HepG2 (cell line): Measurements from ENCODE around the gene ST6GALNAC4. TPM values are rescaled to one million over a fixed set of nuclear protein-coding genes. Genes with fewer than 3 reads are reported as not detected.
A peak's percentile ranks its signal among the peaks of the same experiment; 100 is the strongest.

ENCODE experiments used
- ATF2 ChIP-seq: sonication (generic); formaldehyde crosslinking; IDR thresholded peaks from 2 replicates; pipeline ENCODE4 v1.4.0; 2020; ENCODE audit warnings: missing genetic modification reagents
- BRD4 ChIP-seq: sonication (generic); formaldehyde crosslinking; IDR thresholded peaks from 2 replicates; pipeline ENCODE4 v1.4.0; 2020; ENCODE audit warnings: missing genetic modification reagents
- DBP ChIP-seq: sonication (generic); formaldehyde crosslinking; IDR thresholded peaks from 2 replicates; pipeline ENCODE4 v1.4.0; 2020; ENCODE audit warnings: missing genetic modification reagents; ENCODE audit errors: not compliant biosample characterization
- FIP1L1 ChIP-seq: fragments of 200-400 bp; formaldehyde crosslinking; IDR thresholded peaks from 2 replicates; pipeline ENCODE4 v1.6.1; 2018; ENCODE audit warnings: low read depth, mild to moderate bottlenecking, low read length, moderate library complexity, borderline replicate concordance; ENCODE audit not compliant: insufficient read depth
- FOXM1 ChIP-seq: sonication (generic); formaldehyde crosslinking; IDR thresholded peaks from 2 replicates; pipeline ENCODE4 v1.5.0; 2020; ENCODE audit warnings: missing genetic modification reagents
- HHEX ChIP-seq: IDR thresholded peaks from 2 replicates; pipeline ENCODE4 v1.6.1; 2016; ENCODE audit warnings: control low read depth
- IRF2 ChIP-seq: IDR thresholded peaks from 2 replicates; pipeline ENCODE4 v1.6.1; 2018; ENCODE audit warnings: missing genetic modification reagents, missing compliant biosample characterization
- JUN ChIP-seq: sonication (generic); formaldehyde crosslinking; IDR thresholded peaks from 2 replicates; pipeline ENCODE4 v1.4.0; 2020; ENCODE audit warnings: mild to moderate bottlenecking, missing genetic modification reagents
- KAT8 ChIP-seq: IDR thresholded peaks from 2 replicates; pipeline ENCODE4 v1.6.1; 2016; ENCODE audit warnings: missing genetic modification reagents, missing compliant biosample characterization
- KMT2A ChIP-seq: sonication (generic); formaldehyde crosslinking; IDR thresholded peaks from 2 replicates; pipeline ENCODE4 v1.4.0; 2020; ENCODE audit warnings: missing genetic modification reagents
- MYC ChIP-seq: sonication (generic); formaldehyde crosslinking; IDR thresholded peaks from 2 replicates; pipeline ENCODE4 v1.9.0; 2021; ENCODE audit warnings: missing genetic modification reagents, borderline replicate concordance
- RARG ChIP-seq: sonication (generic); formaldehyde crosslinking; IDR thresholded peaks from 2 replicates; pipeline ENCODE4 v1.4.0; 2020; ENCODE audit warnings: low read depth, mild to moderate bottlenecking, missing genetic modification reagents
- RBAK ChIP-seq: sonication (generic); formaldehyde crosslinking; IDR thresholded peaks from 2 replicates; pipeline ENCODE4 v1.5.1; 2020; ENCODE audit warnings: mild to moderate bottlenecking, missing genetic modification reagents
- RBM22 ChIP-seq: fragments of 200-400 bp; formaldehyde crosslinking; optimal IDR thresholded peaks from 2 replicates; pipeline ENCODE3; 2017; ENCODE audit warnings: mild to moderate bottlenecking, low read length, moderate library complexity
- REL ChIP-seq: sonication (generic); formaldehyde crosslinking; conservative IDR thresholded peaks from 2 replicates; pipeline ENCODE4 v1.8.0; 2022; ENCODE audit warnings: mild to moderate bottlenecking, missing genetic modification reagents, moderate library complexity
- SRSF4 ChIP-seq: fragments of 200-400 bp; formaldehyde crosslinking; IDR thresholded peaks from one replicate; pipeline ENCODE4 v1.6.1; 2018; ENCODE audit warnings: mild to moderate bottlenecking, low read depth, low read length, moderate library complexity; ENCODE audit not compliant: poor library complexity, severe bottlenecking
- TIGD3 ChIP-seq: sonication (generic); formaldehyde crosslinking; IDR thresholded peaks from 2 replicates; pipeline ENCODE4 v1.5.1; 2020; ENCODE audit warnings: mild to moderate bottlenecking, missing genetic modification reagents, borderline replicate concordance
- TOPORS ChIP-seq: sonication (generic); formaldehyde crosslinking; IDR thresholded peaks from 2 replicates; pipeline ENCODE4 v1.8.0; 2023; ENCODE audit warnings: mild to moderate bottlenecking, missing genetic modification reagents
- WIZ ChIP-seq: sonication (generic); formaldehyde crosslinking; IDR thresholded peaks from 2 replicates; pipeline ENCODE4 v1.5.1; 2020; ENCODE audit warnings: mild to moderate bottlenecking, missing genetic modification reagents
- ZBTB7B ChIP-seq: sonication (generic); formaldehyde crosslinking; IDR thresholded peaks from 2 replicates; pipeline ENCODE4 v1.4.0; 2020; ENCODE audit warnings: missing genetic modification reagents
- ZFY ChIP-seq: sonication (generic); formaldehyde crosslinking; IDR thresholded peaks from 2 replicates; pipeline ENCODE4 v1.4.0; 2020; ENCODE audit warnings: missing genetic modification reagents
- ZNF121 ChIP-seq: sonication (generic); formaldehyde crosslinking; IDR thresholded peaks from 2 replicates; pipeline ENCODE4 v1.5.0; 2020; ENCODE audit warnings: mild to moderate bottlenecking, missing genetic modification reagents
- ZNF263 ChIP-seq: sonication (generic); formaldehyde crosslinking; IDR thresholded peaks from 2 replicates; pipeline ENCODE4 v1.4.0; 2020; ENCODE audit warnings: missing genetic modification reagents
- ZNF501 ChIP-seq: sonication (generic); formaldehyde crosslinking; IDR thresholded peaks from 2 replicates; pipeline ENCODE4 v1.5.1; 2020; ENCODE audit warnings: mild to moderate bottlenecking, moderate library complexity, missing genetic modification reagents
- ZNF746 ChIP-seq: sonication (generic); formaldehyde crosslinking; IDR thresholded peaks from 2 replicates; pipeline ENCODE4 v1.8.0; 2022; ENCODE audit warnings: mild to moderate bottlenecking, missing genetic modification reagents
- ZNF788 ChIP-seq: sonication (generic); formaldehyde crosslinking; IDR thresholded peaks from 2 replicates; pipeline ENCODE4 v1.5.0; 2020; ENCODE audit warnings: mild to moderate bottlenecking, missing genetic modification reagents, borderline replicate concordance
- polyA plus RNA-seq, 8 experiments: library from polyadenylated mRNA; depleted of rRNA in 3 of 8; stranded (reverse) in 7 of 8; unstranded in 1 of 8; fragments of >200 nt; fragmentation: Illumina TruSeq in 4 of 8; extraction: Trizol in 4 of 8; gene quantifications; 2 replicates each; pipeline versions ENCODE4 v1.2.1 to v1.2.3, GENCODE V29; 2011 to 2016; ENCODE audit warnings: low read depth in 4 of 8, missing spikeins in 1 of 8, mixed read lengths in 1 of 8; ENCODE audit not compliant: insufficient read depth in 1 of 8
- total RNA-seq, 5 experiments: library from RNA; depleted of rRNA; stranded (reverse); fragments of >200 nt; fragmentation: Illumina TruSeq; extraction: Trizol; gene quantifications; 2 replicates each; pipeline ENCODE4 v1.2.3, GENCODE V29; 2016; ENCODE audit warnings: low read depth in 1 of 5

The ST6GALNAC4 gene
- total and polyA plus RNA-seq, 2 of the 13 experiments (the other 11 are each of a cell fraction or from before 2014, with no cell fraction given), result 18.8 to 27.7 TPM

GRCh38 chr9:127903557-127904475 is 13.0 kb downstream of the ST6GALNAC4 start (continued):
- TF ChIP-seq DBP (no peak), FOXM1 (CRISPR knock-in tag) (no peak), RBAK (CRISPR knock-in tag) (no peak), ATF2 (CRISPR knock-in tag) (0 out of 2 replicates have a peak, but pooled peaks have one; percentile 30), ZNF746 (CRISPR knock-in tag) (no peak; the same call in 1 of the 2 replicates), REL (no peak), ZNF121 (CRISPR knock-in tag) (no peak), ZBTB7B (CRISPR knock-in tag) (peak; percentile 83), MYC (peak; percentile 65; the same call in 1 of the 2 replicates), RBM22 (no peak), TOPORS (CRISPR knock-in tag) (0 out of 2 replicates have a peak, but pooled peaks have one; percentile 3), IRF2 (CRISPR knock-in tag) (peak; percentile 78), ZFY (CRISPR knock-in tag) (peak; percentile 71), RARG (CRISPR knock-in tag) (no peak), KAT8 (CRISPR knock-in tag) (peak; percentile 79), WIZ (CRISPR knock-in tag) (0 out of 2 replicates have a peak, but pooled peaks have one; percentile 28), ZNF501 (CRISPR knock-in tag) (no peak), HHEX (no peak), TIGD3 (CRISPR knock-in tag) (0 out of 2 replicates have a peak, but pooled peaks have one; percentile 9), ZNF788 (CRISPR knock-in tag) (peak; percentile 23; the same call in 1 of the 2 replicates), FIP1L1 (no peak), SRSF4 (no peak), ZNF263 (CRISPR knock-in tag) (peak; percentile 36; the same call in 1 of the 2 replicates), KMT2A (CRISPR knock-in tag) (no peak), BRD4 (CRISPR knock-in tag) (0 out of 2 replicates have a peak, but pooled peaks have one; percentile 31), JUN (CRISPR knock-in tag) (0 out of 2 replicates have a peak, but pooled peaks have one; percentile 36)
